ENCODE data around the gene ENTPD8.
"Not testable (repeated sequence)": the region's sequence is repeated elsewhere in the genome, so short reads cannot be mapped to it uniquely, and the experiment has no call there.

ENTPD8 gene

DNA sequence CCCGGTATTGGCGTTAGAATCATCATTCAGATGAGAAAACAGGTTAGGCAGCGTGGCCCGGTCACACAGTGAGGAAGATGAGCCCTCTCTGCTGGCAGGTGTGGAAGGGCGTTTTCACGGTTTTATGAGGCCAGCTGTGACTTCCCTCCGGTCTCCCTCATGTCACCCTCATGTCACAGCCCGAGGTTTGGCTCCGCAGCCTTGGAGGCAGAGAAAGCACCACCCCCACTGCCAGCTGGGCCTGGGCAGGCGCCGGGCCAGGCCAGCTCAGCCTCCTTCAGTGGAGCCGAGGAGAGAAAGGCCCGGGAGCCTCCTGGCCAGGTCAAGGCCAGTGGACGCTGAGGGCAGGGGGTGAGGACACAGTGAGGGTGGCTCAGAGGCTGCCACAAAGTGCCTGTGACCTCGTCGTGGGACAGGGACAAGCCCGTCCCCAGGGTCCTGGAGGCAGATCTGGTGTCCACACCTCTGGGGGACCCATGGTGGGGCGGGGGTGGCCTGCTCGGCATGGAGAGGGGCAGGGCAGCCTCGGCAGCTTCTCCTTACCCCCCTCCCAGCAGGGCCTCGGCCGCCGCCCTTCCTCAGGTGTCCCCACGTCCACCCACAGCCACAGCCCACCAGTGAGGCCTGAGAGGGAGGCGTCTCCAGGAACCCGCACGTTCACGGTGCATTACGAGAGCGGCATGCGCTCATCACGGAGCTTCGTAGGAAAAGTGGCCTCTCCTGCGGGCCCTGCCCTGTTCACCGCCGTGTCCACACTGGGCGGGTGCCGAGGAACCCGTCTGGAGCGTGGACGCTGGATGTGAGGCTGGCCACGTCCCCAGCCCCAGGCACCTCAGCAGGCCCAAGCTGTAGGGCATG lies 50.4 kb downstream of the ENTPD8 start:
- no peak for DNase-seq

DNA sequence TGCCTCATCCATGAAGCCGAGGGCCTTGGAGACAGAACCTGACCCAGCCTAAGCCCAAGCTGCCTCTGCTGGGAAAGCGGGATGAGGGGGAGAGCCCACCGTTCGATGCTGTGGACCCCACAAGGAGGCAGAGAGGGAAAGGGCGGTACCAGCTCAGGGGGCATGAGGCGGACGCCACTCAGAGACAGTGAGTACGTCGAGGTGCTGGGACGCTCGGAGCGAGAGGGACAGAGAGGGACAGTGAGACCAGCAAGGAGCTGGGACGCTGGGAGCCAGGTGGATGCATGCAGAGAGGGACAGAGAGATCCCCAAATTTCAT lies 51.8 kb downstream of the ENTPD8 start:
- no peak for DNase-seq

DNA sequence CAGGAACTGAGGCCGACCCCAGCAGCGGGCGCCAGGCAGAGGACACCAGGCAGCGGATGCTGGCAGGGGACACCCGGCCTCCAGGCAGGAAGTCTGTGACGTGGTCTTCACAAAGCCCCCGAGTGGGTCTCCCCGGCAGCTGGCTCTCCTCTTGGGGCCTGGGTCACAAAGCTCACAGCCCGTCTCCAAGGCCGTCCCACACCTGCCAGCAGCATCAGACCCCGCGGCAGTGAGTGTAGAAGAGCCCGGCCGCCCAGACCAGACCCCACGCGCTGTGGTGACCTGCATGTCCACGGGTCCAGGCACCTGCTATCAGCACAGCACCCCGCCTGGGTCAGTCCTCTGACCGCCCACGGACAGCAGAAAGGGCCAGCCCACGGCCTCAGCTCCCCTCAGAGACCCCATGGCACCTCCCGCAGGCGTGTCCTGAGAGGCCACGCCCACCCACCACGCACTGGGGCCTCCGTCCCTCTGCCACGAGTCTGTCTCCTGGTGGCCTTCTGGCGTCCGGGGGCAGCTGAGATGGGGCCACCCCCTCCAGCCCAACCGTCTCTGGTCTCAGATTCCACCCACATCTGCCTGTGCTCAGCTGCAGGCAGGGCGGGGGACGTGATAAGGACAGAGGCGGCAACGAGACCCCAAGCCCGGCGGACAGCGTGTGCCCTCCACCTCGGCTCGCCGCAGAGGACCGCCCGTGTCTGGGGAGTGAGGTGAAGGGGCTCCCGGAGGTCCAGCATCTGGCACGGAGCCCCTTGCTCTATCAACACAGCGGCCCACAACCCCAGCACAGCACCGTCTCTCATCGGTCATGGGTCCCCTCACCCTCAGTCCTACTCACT lies 52.3 kb downstream of the ENTPD8 start:
- DNase-seq: no peak

DNA sequence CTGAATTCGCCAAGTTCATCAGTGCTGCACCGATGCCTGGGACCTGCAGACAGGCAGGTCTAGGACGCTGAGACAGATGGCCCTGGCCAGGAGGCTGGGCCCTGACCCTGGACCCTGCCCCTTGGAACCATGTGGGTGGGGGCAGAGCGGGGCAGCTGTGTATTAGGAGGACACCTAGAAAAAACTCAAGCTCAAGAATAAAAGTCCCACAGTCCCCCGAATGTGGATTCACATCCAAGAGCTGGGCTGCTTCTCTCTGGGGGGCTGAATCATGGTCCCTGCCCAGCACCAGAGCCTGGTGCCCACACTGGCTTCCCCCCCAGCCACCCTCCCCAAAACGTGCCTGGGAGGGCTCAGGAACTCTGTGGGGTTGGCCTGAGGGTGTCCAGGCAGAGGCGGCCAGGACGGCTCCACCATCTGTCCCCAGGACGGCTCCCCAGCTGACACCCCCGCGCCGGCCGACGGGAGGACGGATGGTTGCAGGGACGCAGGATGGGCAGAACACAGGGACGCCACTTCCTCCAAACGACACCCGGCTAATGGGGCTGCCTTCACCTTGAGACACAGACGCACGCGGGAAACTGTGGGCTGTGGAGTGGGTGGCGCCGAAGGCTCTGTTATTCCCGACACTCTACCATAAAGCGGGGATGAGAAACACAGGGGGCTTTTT lies 53.1 kb downstream of the ENTPD8 start:
- no peak for DNase-seq

DNA sequence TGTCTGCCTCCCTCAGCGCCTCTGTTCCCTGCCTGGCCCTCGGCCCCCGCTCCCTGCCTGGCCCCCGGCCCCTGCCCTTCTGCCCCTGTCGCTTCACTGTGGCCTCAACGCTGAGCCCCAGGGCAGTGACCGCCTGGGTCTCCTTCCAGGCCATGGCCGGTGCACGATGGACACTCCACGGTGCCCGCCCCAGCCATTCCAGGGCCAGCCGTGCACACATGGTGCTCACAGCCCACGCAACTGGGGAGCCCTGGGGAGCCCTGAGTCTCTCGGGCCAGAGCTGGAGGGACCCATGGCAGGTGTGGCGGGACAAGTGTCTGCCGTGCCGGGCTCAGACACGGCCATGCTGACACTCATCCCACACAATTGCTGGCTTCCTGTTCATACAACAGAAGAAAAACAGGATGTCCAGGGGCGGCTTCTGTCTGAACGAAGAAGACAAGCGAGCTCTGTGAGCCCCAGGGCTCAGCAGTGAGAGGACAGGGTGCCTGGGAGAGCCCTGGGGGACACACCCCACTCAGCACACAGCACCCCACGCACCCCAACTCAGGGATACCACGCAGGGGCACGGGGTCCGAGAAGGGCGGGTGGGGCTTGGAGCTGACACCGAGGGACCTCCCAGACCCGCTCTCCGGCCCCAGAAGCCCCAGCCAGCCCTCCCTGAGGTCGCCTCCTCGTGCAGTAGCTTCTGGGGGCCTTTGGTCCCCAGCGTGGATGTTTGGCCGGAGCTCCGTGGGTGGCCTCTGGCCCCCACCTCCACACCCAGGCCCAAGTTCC lies 53.9 kb downstream of the ENTPD8 start:
- DNase-seq: no peak

DNA sequence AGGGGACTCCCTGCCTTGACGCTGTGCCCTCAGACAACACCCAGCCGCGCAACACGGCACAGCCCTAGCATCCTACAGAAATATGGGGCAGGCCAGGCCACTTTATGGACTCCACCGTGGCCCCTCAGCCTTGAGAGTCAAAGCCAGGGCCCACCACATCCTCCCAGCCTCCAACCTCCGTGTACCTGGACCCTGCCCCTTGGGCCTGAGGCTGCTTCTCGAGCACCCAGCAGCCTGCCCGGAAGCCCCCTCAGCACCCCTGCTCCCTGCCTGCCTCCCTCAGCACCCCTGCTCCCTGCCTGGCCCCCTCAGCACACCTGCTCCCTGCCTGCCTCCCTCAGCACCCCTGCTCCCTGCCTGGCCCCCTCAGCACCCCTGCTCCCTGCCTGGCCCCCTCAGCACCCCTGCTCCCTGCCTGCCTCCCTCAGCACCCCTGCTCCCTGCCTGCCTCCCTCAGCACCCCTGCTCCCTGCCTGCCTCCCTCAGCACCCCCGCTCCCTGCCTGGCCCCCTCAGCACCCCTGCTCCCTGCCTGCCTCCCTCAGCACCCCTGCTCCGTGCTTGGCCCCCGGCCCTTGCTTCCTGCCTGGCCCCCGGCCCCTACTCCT lies 54.5 kb downstream of the ENTPD8 start:
- DNase-seq: not testable (repeated sequence)

DNA sequence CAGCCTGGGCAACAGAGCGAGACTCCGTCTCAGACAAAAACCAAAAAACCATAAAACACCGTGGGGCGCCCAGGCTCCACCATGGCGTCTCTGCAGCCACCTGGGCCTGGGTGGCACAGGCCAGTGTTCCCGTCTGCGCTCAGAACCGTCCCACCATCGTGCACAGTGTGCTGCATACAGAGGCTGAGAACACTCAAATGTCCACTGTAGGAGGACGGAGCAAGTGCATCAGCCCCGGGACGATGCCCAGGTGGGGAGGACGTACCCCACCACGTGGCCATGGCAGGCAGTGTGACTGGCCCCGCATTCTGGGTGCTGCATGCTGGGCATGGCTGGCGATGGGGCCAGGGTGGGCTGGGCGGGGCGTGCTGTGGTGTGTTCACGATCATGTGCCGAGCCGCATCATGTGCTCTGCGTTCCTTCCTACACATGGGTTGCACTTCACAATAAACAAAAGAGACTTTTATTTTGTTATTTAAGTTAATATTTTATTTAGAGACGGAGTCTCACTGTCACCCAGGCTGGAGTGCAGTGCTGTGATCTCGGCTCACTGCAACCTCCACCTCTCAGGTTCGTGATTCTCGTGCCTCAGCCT lies 56.0 kb downstream of the ENTPD8 start:
- DNase-seq: no peak
